Measurements from ENCODE around the gene SEMA6A. TPM values are rescaled to one million over a fixed set of nuclear protein-coding genes. Genes with fewer than 3 reads are reported as not detected.

SEMA6A gene, protein sequence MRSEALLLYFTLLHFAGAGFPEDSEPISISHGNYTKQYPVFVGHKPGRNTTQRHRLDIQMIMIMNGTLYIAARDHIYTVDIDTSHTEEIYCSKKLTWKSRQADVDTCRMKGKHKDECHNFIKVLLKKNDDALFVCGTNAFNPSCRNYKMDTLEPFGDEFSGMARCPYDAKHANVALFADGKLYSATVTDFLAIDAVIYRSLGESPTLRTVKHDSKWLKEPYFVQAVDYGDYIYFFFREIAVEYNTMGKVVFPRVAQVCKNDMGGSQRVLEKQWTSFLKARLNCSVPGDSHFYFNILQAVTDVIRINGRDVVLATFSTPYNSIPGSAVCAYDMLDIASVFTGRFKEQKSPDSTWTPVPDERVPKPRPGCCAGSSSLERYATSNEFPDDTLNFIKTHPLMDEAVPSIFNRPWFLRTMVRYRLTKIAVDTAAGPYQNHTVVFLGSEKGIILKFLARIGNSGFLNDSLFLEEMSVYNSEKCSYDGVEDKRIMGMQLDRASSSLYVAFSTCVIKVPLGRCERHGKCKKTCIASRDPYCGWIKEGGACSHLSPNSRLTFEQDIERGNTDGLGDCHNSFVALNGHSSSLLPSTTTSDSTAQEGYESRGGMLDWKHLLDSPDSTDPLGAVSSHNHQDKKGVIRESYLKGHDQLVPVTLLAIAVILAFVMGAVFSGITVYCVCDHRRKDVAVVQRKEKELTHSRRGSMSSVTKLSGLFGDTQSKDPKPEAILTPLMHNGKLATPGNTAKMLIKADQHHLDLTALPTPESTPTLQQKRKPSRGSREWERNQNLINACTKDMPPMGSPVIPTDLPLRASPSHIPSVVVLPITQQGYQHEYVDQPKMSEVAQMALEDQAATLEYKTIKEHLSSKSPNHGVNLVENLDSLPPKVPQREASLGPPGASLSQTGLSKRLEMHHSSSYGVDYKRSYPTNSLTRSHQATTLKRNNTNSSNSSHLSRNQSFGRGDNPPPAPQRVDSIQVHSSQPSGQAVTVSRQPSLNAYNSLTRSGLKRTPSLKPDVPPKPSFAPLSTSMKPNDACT
- total RNA-seq, result under 0.01 TPM in 2 replicates

DNA sequence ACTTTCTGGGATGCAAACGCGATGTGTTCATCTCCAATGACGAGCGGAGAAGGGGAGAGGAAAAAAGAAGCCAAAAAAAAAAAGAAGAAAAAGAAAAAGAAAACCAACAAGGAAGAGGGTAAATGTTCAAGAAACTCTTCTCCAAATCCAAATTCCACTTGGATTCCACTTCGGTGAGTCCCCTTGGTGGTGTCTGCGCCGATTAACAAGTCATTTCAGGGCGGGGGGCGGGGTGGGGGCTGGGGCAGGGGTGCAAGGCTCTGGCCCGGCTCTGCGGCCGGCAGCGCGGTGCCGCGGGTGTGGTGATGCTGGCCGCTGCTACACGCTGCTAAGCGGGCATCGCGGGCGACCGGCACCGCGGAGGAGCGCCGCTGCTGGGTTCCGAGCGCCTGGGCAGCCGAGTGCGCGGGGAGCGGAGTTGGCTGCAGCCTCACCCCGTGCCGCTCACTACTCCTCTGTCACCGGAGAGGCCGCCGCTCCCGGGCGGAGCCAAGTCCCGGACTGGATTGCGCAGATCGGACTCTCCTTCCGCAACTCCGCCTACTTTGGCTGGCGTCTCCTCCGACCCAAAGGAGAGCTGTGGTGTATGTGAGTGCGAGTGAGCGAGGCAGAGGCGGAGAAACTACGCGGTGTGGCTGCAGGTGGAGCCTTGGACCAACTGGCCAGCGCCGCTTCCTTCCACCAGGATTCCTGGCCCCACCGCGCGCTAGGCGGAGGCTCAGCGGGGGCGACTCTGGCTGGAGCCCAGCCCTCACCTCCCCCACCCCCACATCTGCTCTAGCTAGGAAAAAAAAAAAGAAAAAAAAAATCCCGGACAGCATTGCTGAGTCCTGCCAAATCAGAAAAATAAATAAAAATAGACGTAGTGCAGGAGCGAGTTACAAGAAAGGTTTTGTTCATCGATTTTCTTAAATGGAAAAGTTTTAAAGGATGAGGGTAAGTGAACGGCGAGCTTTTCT is at the start of gene SEMA6A:
SEMA6A (minus strand) TSS at position 457 of the 959 bp plus-strand sequence. CDS start 69,879 bp downstream, outside the sequence.
- Histone ChIP-seq H3K36me3 (ENCODE audit: insufficient read depth, low read length) (no peaks in the 10 kb centered on the region), H3K79me2 (ENCODE audit: insufficient read depth, low read length) (no peaks in the 10 kb centered on the region), H3K27me3 (ENCODE audit: insufficient read depth, low read length) (peaks cover 63% of the 10 kb centered on the region), H3K27ac (ENCODE audit: low read depth, low read length) (no peak within 1 kb of the TSS), H3K4me3 (ENCODE audit: insufficient read depth, low read length) (peak within 1 kb of the TSS; percentile 73), H3K4me1 (ENCODE audit: insufficient read depth, low read length) (peaks cover 11% of the 10 kb centered on the region), H3K4me2 (ENCODE audit: insufficient read depth, low read length) (peak within 1 kb of the TSS; percentile 93), H3K9me3 (ENCODE audit: low read depth, low read length) (no peaks in the 10 kb centered on the region), H2AFZ (ENCODE audit: low read length) (peak within 1 kb of the TSS; percentile 93), H4K20me1 (ENCODE audit: insufficient read depth, low read length) (no peaks in the 10 kb centered on the region)
- TF ChIP-seq, protein P1, sequence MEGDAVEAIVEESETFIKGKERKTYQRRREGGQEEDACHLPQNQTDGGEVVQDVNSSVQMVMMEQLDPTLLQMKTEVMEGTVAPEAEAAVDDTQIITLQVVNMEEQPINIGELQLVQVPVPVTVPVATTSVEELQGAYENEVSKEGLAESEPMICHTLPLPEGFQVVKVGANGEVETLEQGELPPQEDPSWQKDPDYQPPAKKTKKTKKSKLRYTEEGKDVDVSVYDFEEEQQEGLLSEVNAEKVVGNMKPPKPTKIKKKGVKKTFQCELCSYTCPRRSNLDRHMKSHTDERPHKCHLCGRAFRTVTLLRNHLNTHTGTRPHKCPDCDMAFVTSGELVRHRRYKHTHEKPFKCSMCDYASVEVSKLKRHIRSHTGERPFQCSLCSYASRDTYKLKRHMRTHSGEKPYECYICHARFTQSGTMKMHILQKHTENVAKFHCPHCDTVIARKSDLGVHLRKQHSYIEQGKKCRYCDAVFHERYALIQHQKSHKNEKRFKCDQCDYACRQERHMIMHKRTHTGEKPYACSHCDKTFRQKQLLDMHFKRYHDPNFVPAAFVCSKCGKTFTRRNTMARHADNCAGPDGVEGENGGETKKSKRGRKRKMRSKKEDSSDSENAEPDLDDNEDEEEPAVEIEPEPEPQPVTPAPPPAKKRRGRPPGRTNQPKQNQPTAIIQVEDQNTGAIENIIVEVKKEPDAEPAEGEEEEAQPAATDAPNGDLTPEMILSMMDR (IDR thresholded peaks at IDR 0.05; ENCODE audit: extremely low read depth, low read depth, low read length), result no peak
- peak; percentile 96 for DNase-seq (ENCODE audit: insufficient read length, low spot score, missing footprints)

DNA sequence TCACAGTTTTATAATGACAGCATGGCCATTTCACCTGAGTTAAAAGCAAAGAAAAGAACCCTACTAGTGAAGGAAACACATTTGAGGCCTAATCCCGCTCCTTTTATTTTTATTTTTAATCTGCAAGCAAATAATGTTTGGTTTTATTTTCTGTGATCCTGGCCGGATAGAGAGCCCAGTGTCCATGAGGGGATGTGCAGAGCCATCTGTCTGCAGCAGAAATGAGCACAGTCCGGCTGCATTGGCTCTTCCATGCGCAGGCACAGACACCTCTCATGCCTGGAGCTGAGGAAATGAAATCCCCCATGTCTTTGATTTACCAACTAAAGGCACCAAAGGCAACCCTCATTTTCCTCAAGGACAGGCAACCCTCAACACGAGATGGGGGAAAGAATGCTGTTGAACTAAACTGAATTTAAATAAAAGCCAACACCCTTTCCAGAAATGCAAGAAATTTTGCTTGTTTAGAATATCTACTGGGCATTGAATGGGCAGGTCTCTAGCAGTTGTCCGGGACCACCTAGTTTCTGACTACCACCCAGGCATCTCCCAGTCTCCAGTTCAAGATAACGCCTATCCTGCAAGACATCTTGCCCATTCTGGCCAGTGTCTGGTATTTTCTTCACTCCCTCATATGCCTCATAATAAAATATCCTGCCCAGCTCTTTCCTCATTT is 47.9 kb upstream of the SEMA6A start:
- Histone ChIP-seq H3K36me3 (ENCODE audit: insufficient read depth, low read length) (no peaks in the 10 kb centered on the region), H2AFZ (ENCODE audit: low read length) (no peak overlapping the region), H3K4me1 (ENCODE audit: insufficient read depth, low read length) (no peaks in the 10 kb centered on the region), H3K4me2 (ENCODE audit: insufficient read depth, low read length) (no peak overlapping the region), H3K27me3 (ENCODE audit: insufficient read depth, low read length) (no peaks in the 10 kb centered on the region), H3K9me3 (ENCODE audit: low read depth, low read length) (no peaks in the 10 kb centered on the region), H4K20me1 (ENCODE audit: insufficient read depth, low read length) (no peaks in the 10 kb centered on the region), H3K79me2 (ENCODE audit: insufficient read depth, low read length) (no peaks in the 10 kb centered on the region), H3K4me3 (ENCODE audit: insufficient read depth, low read length) (no peak overlapping the region), H3K27ac (ENCODE audit: low read depth, low read length) (no peak overlapping the region)
- TF ChIP-seq, protein P1 (IDR thresholded peaks at IDR 0.05; ENCODE audit: extremely low read depth, low read depth, low read length), result no peak
- no peak for DNase-seq (ENCODE audit: insufficient read length, low spot score, missing footprints)

DNA sequence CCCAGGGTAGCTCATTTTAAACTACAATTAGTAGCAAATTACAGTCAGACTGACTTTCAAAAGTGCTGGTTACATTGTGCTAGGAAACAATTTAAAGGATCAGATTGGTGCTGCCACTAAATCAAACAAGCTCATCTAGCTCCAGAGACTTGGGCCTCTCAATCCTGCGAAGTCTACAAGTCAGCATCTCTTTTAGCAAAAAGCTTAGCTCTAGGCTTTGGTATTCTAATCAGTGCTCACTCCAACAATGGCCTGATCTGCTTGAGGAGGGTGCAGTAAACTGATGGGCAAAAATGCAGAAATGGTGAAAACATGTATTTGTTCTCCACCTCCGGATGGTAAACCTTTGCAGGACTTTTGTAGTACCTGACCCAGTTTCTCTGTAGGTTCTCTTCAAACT is 47.0 kb upstream of the SEMA6A start:
- H3K4me1 ChIP-seq (ENCODE audit: insufficient read depth, low read length), result no peaks in the 10 kb centered on the region
- H3K36me3 ChIP-seq (ENCODE audit: insufficient read depth, low read length), result no peaks in the 10 kb centered on the region
- H2AFZ ChIP-seq (ENCODE audit: low read length), result no peak overlapping the region
- TF ChIP-seq, protein P1 (IDR thresholded peaks at IDR 0.05; ENCODE audit: extremely low read depth, low read depth, low read length), result no peak
- H3K27ac ChIP-seq (ENCODE audit: low read depth, low read length), result no peak overlapping the region
- no peak overlapping the region for H3K4me3 ChIP-seq (ENCODE audit: insufficient read depth, low read length)
- no peaks in the 10 kb centered on the region for H3K27me3 ChIP-seq (ENCODE audit: insufficient read depth, low read length)
- H4K20me1 ChIP-seq (ENCODE audit: insufficient read depth, low read length), result no peaks in the 10 kb centered on the region
- H3K4me2 ChIP-seq (ENCODE audit: insufficient read depth, low read length), result no peak overlapping the region
- no peaks in the 10 kb centered on the region for H3K9me3 ChIP-seq (ENCODE audit: low read depth, low read length)
- no peaks in the 10 kb centered on the region for H3K79me2 ChIP-seq (ENCODE audit: insufficient read depth, low read length)
- no peak for DNase-seq (ENCODE audit: insufficient read length, low spot score, missing footprints)

Data from osteoblast (primary cell).